ENCODE results near the gene TPPP2. TPM values are rescaled to one million over a fixed set of nuclear protein-coding genes. Genes with fewer than 3 reads are reported as not detected.

Gene TPPP2
- total RNA-seq, 1 donor from 2014 or later: 0.84 TPM

GRCh38 chr14:21043387-21043973 lies 13.5 kb downstream of the TPPP2 start:
- Mint-ChIP-seq H3K4me3 (ENCODE audit: low read depth) (no peak overlapping the region), H3K9me3 (ENCODE audit: low read depth) (no peaks in the 10 kb centered on the region), H3K27me3 (peaks cover 20% of the 10 kb centered on the region), H3K36me3 (ENCODE audit: insufficient read depth) (no peaks in the 10 kb centered on the region), H3K27ac (no peak overlapping the region), H3K4me1 (ENCODE audit: low read depth) (peaks cover 17% of the 10 kb centered on the region)
- TF ChIP-seq, protein P1, sequence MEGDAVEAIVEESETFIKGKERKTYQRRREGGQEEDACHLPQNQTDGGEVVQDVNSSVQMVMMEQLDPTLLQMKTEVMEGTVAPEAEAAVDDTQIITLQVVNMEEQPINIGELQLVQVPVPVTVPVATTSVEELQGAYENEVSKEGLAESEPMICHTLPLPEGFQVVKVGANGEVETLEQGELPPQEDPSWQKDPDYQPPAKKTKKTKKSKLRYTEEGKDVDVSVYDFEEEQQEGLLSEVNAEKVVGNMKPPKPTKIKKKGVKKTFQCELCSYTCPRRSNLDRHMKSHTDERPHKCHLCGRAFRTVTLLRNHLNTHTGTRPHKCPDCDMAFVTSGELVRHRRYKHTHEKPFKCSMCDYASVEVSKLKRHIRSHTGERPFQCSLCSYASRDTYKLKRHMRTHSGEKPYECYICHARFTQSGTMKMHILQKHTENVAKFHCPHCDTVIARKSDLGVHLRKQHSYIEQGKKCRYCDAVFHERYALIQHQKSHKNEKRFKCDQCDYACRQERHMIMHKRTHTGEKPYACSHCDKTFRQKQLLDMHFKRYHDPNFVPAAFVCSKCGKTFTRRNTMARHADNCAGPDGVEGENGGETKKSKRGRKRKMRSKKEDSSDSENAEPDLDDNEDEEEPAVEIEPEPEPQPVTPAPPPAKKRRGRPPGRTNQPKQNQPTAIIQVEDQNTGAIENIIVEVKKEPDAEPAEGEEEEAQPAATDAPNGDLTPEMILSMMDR (IDR thresholded peaks at IDR 0.05; ENCODE audit: unreplicated experiment): no peak
- DNase-seq (ENCODE audit: low spot score, unreplicated experiment): no peak

GRCh38 chr14:21043974-21044618 lies 14.1 kb downstream of the TPPP2 start:
- Mint-ChIP-seq H3K36me3 (ENCODE audit: insufficient read depth) (no peaks in the 10 kb centered on the region), H3K27me3 (peaks cover 20% of the 10 kb centered on the region), H3K9me3 (ENCODE audit: low read depth) (no peaks in the 10 kb centered on the region), H3K27ac (no peak overlapping the region), H3K4me1 (ENCODE audit: low read depth) (peaks cover 14% of the 10 kb centered on the region), H3K4me3 (ENCODE audit: low read depth) (no peak overlapping the region)
- TF ChIP-seq, protein P1 (IDR thresholded peaks at IDR 0.05; ENCODE audit: unreplicated experiment): no peak
- DNase-seq (ENCODE audit: low spot score, unreplicated experiment): no peak

GRCh38 chr14:21047378-21047781 lies 17.4 kb downstream of the TPPP2 start:
- no peak for DNase-seq (ENCODE audit: low spot score, unreplicated experiment)
- no peaks in the 10 kb centered on the region for H3K9me3 Mint-ChIP-seq (ENCODE audit: low read depth)
- no peak overlapping the region for H3K4me3 Mint-ChIP-seq (ENCODE audit: low read depth)
- peaks cover 5% of the 10 kb centered on the region for H3K4me1 Mint-ChIP-seq (ENCODE audit: low read depth)
- no peaks in the 10 kb centered on the region for H3K36me3 Mint-ChIP-seq (ENCODE audit: insufficient read depth)
- no peak overlapping the region for H3K27ac Mint-ChIP-seq
- H3K27me3 Mint-ChIP-seq: peaks cover 16% of the 10 kb centered on the region
- TF ChIP-seq, protein P1 (IDR thresholded peaks at IDR 0.05; ENCODE audit: unreplicated experiment): no peak

DNA sequence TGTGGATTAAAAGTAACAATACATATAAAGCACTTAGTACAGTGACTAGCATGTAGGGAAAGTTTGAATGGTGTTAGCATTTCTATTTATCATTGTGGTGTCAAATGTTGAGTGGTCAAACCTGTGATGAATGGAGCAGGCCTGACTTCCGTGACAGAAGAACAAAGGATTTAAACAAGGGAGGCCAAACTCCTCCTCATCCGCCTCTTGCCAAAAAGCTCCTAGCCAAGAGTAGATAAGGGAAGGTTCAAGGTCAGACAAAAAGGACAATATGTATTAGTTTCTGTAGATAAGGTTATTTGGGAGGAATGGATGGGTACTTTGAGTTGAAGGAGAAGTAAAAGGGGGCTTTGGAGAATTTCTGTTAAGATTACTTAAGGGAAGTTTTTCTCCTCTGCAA lies 18.6 kb downstream of the TPPP2 start:
- Mint-ChIP-seq H3K9me3 (ENCODE audit: low read depth) (no peaks in the 10 kb centered on the region), H3K27me3 (peaks cover 11% of the 10 kb centered on the region), H3K36me3 (ENCODE audit: insufficient read depth) (no peaks in the 10 kb centered on the region), H3K27ac (no peak overlapping the region), H3K4me3 (ENCODE audit: low read depth) (no peak overlapping the region), H3K4me1 (ENCODE audit: low read depth) (peaks cover 7% of the 10 kb centered on the region)
- TF ChIP-seq, protein P1 (IDR thresholded peaks at IDR 0.05; ENCODE audit: unreplicated experiment): no peak
- no peak for DNase-seq (ENCODE audit: low spot score, unreplicated experiment)

DNA sequence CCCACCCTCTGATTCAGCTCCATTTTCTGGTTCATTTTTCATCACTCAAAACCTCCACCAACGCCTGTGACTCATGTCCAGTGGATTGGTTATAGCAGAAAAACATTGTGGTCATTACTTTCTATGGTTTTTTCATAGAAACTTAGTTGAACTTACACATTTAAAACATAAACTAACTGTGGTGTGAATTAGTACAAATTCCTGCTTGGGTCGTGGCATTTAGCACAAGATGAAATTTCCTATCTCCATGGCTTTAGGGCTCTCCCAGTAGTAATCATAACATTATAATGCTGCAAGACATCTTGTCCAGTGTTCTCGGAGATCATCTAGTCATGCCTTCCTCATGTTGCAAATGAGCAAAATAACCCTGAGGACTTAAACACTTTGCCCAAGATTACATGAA lies 19.3 kb downstream of the TPPP2 start:
- Mint-ChIP-seq H3K9me3 (ENCODE audit: low read depth) (no peaks in the 10 kb centered on the region), H3K27ac (no peak overlapping the region), H3K4me1 (ENCODE audit: low read depth) (peaks cover 13% of the 10 kb centered on the region), H3K4me3 (ENCODE audit: low read depth) (no peak overlapping the region), H3K36me3 (ENCODE audit: insufficient read depth) (no peaks in the 10 kb centered on the region), H3K27me3 (peaks cover 9% of the 10 kb centered on the region)
- TF ChIP-seq, protein P1 (IDR thresholded peaks at IDR 0.05; ENCODE audit: unreplicated experiment): no peak
- DNase-seq (ENCODE audit: low spot score, unreplicated experiment): no peak

Data from progenitor cell of endocrine pancreas (in vitro differentiated cells).